NB4 (cell line): ENCODE measurements around the gene ZFP36L2.

Experiments used
- CTCF ChIP-seq: IDR thresholded peaks from one replicate; pipeline ENCODE4 v1.5.1; 2012; ENCODE audit warnings: low read depth, low read length
- MAX ChIP-seq: IDR thresholded peaks from 2 replicates; pipeline ENCODE4 v1.6.1; 2011; ENCODE audit warnings: low read depth, low read length
- MYC ChIP-seq: IDR thresholded peaks from 2 replicates; pipeline ENCODE4 v1.6.1; 2011; ENCODE audit warnings: low read depth, low read length
- POLR2A ChIP-seq: IDR thresholded peaks from 2 replicates; pipeline ENCODE4 v1.6.1; 2011; ENCODE audit warnings: mild to moderate bottlenecking; ENCODE audit not compliant: insufficient read length; ENCODE audit errors: extremely low read depth

- no peak for TF ChIP-seq CTCF
- no peak for TF ChIP-seq MAX
- TF ChIP-seq MYC, result no peak
- no peak for TF ChIP-seq POLR2A
These were observed 44.7 kb upstream of the ZFP36L2 start for GRCh38 chr2:43270930-43271615.
